Panc1 (cell line): ENCODE measurements around the gene FBF1. TPM values are rescaled to one million over a fixed set of nuclear protein-coding genes. Genes with fewer than 3 reads are reported as not detected.

ENCODE experiments used
- ATAC-seq: fragments of 200-7000 bp; cut with Tn5 transposase; 2 replicates; pipeline ENCODE4 v1.9.1; 2020; ENCODE audit warnings: mild to moderate bottlenecking, moderate library complexity
- BruUV-seq: library from RNA; stranded (reverse); fragments of 400-500 nt; replicated peaks from 2 replicates; lab custom pipeline; 2021; lab: Mats Ljungman, UMichigan
- CTCF ChIA-PET: fragments of 300-600 bp; sonication (Branson Sonifier 250); formaldehyde crosslinking; loops from one replicate; lab custom pipeline; 2022; ENCODE audit warnings: antibody characterized with exemption; lab: Charles Lee
- POLR2A ChIA-PET: fragments of 300-600 bp; sonication (Branson Sonifier 250); formaldehyde crosslinking; loops from one replicate; lab custom pipeline; 2022; ENCODE audit warnings: antibody characterized with exemption; lab: Charles Lee
- DNase-seq: peaks from one replicate; pipeline ENCODE4 v3.0.0-alpha.2; 2010; ENCODE audit warnings: low read depth, low spot score
- H3K27ac ChIP-seq: 2 replicates; pipeline ENCODE4 v1.5.1; 2011; ENCODE audit warnings: mild to moderate bottlenecking, low read length, inconsistent platforms
- H3K27me3 ChIP-seq: fragments of 200-500 bp; sonication (Bioruptor generic); 2 replicates; pipeline ENCODE4 v1.6.0; 2014; ENCODE audit warnings: low read length, inconsistent platforms; ENCODE audit not compliant: control insufficient read depth, insufficient read depth
- H3K36me3 ChIP-seq: fragments of 200-500 bp; sonication (Bioruptor generic); 2 replicates; pipeline ENCODE4 v1.5.1; 2014; ENCODE audit warnings: inconsistent platforms, mild to moderate bottlenecking, low read length, moderate library complexity; ENCODE audit not compliant: control insufficient read depth, insufficient read depth
- H3K4me1 ChIP-seq: 2 replicates; pipeline ENCODE4 v1.5.1; 2011; ENCODE audit warnings: inconsistent platforms, mild to moderate bottlenecking, low read length, moderate library complexity; ENCODE audit not compliant: control insufficient read depth, insufficient read depth
- H3K4me3 ChIP-seq, 2 experiments: 2 replicates each; pipeline ENCODE4 v1.5.1; 2011 to 2012; ENCODE audit warnings: low read depth in 2 of 2, low read length in 2 of 2, mild to moderate bottlenecking in 2 of 2, inconsistent platforms in 1 of 2, moderate library complexity in 1 of 2
- H3K9me3 ChIP-seq: fragments of 200-500 bp; sonication (Bioruptor generic); 2 replicates; pipeline ENCODE4 v1.5.1; 2014; ENCODE audit warnings: low read depth, mild to moderate bottlenecking, inconsistent platforms, low read length, moderate library complexity; ENCODE audit not compliant: control insufficient read depth, insufficient read depth
- POLR2AphosphoS5 ChIP-seq: IDR thresholded peaks from 2 replicates; pipeline ENCODE4 v1.6.1; 2012; ENCODE audit warnings: mild to moderate bottlenecking, low read depth, low read length, moderate library complexity
- SIN3A ChIP-seq: IDR thresholded peaks from 2 replicates; pipeline ENCODE4 v1.6.1; 2012; ENCODE audit warnings: low read depth, mild to moderate bottlenecking, low read length, moderate library complexity, borderline replicate concordance; ENCODE audit not compliant: insufficient read depth
- TCF7L2 ChIP-seq: IDR thresholded peaks from 2 replicates; pipeline ENCODE4 v1.6.1; 2011; ENCODE audit warnings: mild to moderate bottlenecking, low read depth, low read length, inconsistent platforms
- in situ Hi-C: cut with HindIII; loops from 2 replicates; pipeline ENCODE4 v1.10.0; 2016; ENCODE audit warnings: low sequenced_read_pairs, low pct_unique_long_range_greater_than_20kb
- intact Hi-C: fragments of 100-400 bp; cut with micrococcal nuclease; formaldehyde crosslinking; loops from one replicate; pipeline ENCODE4 v1.10.0; 2022; ENCODE audit not compliant: unreplicated experiment
- total RNA-seq: library from RNA; stranded (reverse); gene quantifications from one replicate; pipeline ENCODE4 v1.2.1, GENCODE V29; 2021; ENCODE audit not compliant: unreplicated experiment
- TF ChIP-seq, protein P1 (sequence below), 2 experiments: IDR thresholded peaks; 2 replicates each; pipeline ENCODE4 v1.6.1; 2011 to 2012; ENCODE audit warnings: low read depth in 2 of 2, control low read depth in 1 of 2, low read length in 1 of 2, mild to moderate bottlenecking in 1 of 2, moderate library complexity in 1 of 2; ENCODE audit not compliant: insufficient read depth in 1 of 2
- TF ChIP-seq, protein P2 (sequence below): fragments of 450-650 bp; IDR thresholded peaks from 2 replicates; pipeline ENCODE4 v1.5.1; 2017; ENCODE audit warnings: mild to moderate bottlenecking

The FBF1 gene
- total RNA-seq, 1 experiment from 2014 or later: 32.5 TPM

DNA sequence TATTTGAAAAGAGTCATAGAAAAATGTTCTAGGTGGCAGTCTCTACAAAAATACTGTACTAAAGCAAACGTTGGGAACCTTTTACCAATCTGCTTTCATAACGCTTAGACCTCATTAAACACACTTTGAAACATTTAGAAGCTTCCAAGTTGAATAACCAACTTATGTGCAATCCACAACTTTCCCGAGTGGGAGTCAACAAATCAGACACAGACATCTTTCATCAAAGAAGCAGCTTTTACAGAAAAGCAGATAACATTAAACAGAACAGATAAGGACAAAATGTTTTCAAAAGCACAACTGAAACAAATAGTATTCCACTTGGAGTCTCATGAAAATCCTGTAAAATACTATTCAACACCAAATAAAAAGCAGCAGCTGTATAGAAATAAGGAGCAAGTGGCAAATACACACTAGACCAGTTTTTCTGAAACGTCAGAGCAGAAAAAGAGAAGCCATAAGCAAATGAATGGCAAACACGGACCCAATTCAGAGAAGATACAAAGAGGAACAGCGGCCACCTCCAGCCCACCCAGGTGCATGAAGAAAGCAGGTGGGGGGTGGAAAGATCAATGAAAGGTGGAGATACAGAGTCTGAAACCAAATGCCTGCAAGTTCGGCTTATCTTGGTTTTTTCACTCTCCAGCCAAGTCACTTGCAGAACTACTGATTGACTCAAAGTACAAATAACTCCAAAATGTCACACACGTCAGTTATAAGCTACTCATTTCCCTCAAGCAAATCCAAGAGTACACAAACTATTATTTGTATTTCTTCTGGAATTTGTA is 18.4 kb upstream of the FBF1 start:
- intact Hi-C loops (no loop called here), in situ Hi-C loops (no loop called here)
- 0 out of 2 replicates have a peak, but pooled peaks have one; percentile 21 for ATAC-seq
- CTCF ChIA-PET: interaction anchor here (0.6 kb wide), 1 partner anchor 37 kb away, joined by 4 read pairs; no protein-coding TSS in a partner anchor
- Histone ChIP-seq H3K36me3 (0 out of 2 replicates have a peak, but pooled peaks cover 3% of the 10 kb centered on the region), H3K9me3 (no peaks in the 10 kb centered on the region), H3K4me3 (no peak overlapping the region), H3K27ac (no peak overlapping the region), H3K4me1 (no peaks in the 10 kb centered on the region; the same call in 1 of the 2 replicates), H3K27me3 (no peaks in the 10 kb centered on the region)
- POLR2A ChIA-PET: interaction anchor here (0.5 kb wide), 1 partner anchor 23 kb away, joined by 3 read pairs; no protein-coding TSS in a partner anchor
- no peak for DNase-seq
- BruUV-seq: TSS peak; percentile 20
- TF ChIP-seq, protein P1, sequence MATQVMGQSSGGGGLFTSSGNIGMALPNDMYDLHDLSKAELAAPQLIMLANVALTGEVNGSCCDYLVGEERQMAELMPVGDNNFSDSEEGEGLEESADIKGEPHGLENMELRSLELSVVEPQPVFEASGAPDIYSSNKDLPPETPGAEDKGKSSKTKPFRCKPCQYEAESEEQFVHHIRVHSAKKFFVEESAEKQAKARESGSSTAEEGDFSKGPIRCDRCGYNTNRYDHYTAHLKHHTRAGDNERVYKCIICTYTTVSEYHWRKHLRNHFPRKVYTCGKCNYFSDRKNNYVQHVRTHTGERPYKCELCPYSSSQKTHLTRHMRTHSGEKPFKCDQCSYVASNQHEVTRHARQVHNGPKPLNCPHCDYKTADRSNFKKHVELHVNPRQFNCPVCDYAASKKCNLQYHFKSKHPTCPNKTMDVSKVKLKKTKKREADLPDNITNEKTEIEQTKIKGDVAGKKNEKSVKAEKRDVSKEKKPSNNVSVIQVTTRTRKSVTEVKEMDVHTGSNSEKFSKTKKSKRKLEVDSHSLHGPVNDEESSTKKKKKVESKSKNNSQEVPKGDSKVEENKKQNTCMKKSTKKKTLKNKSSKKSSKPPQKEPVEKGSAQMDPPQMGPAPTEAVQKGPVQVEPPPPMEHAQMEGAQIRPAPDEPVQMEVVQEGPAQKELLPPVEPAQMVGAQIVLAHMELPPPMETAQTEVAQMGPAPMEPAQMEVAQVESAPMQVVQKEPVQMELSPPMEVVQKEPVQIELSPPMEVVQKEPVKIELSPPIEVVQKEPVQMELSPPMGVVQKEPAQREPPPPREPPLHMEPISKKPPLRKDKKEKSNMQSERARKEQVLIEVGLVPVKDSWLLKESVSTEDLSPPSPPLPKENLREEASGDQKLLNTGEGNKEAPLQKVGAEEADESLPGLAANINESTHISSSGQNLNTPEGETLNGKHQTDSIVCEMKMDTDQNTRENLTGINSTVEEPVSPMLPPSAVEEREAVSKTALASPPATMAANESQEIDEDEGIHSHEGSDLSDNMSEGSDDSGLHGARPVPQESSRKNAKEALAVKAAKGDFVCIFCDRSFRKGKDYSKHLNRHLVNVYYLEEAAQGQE (IDR thresholded peaks at IDR 0.05; ENCODE audit: insufficient read depth in 1 of 2, low read depth in 2 of 2, low read length in 1 of 2): no peak
- TF ChIP-seq, protein P2, sequence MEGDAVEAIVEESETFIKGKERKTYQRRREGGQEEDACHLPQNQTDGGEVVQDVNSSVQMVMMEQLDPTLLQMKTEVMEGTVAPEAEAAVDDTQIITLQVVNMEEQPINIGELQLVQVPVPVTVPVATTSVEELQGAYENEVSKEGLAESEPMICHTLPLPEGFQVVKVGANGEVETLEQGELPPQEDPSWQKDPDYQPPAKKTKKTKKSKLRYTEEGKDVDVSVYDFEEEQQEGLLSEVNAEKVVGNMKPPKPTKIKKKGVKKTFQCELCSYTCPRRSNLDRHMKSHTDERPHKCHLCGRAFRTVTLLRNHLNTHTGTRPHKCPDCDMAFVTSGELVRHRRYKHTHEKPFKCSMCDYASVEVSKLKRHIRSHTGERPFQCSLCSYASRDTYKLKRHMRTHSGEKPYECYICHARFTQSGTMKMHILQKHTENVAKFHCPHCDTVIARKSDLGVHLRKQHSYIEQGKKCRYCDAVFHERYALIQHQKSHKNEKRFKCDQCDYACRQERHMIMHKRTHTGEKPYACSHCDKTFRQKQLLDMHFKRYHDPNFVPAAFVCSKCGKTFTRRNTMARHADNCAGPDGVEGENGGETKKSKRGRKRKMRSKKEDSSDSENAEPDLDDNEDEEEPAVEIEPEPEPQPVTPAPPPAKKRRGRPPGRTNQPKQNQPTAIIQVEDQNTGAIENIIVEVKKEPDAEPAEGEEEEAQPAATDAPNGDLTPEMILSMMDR: no peak
- TF ChIP-seq SIN3A (no peak), POLR2AphosphoS5 (no peak), TCF7L2 (no peak)

DNA sequence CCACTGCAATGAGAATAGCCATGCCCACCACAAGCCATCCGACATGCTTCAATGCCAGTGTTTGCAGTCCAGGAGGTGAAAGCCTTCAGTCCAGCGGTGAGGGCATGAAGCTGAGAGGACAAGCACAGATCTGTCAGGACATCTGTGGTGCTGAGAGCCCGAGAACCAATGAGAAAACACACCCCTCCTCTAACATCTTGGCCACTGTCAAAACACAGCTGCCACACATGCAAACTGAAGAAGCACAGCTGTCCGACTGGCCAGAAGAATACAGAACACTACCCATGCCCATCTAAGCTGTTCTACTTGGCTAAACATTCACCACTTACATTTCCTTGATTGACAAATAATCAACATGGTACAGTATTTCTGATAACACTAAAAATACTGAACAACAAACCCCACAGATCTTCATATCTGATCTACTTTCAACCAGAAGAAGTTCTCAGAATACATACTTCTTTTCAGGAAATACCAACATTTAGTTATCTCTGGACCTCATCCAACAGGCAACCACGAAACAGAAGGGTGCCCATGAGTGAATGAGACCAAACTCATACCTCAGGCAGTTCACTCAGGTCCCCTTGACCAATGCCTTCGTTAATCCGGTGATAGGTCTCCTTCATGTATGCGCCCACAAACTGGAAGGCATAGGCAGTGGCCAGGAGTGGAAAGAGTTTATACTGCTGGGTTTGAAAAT is 10.2 kb upstream of the FBF1 start:
- in situ Hi-C loops (no loop called here), intact Hi-C loops (no loop called here)
- no peaks in the 10 kb centered on the region for H3K27me3 ChIP-seq
- DNase-seq (no peak), ATAC-seq (no peak)
- BruUV-seq: no TSS peak
- TF ChIP-seq, protein P1 (IDR thresholded peaks at IDR 0.05; ENCODE audit: insufficient read depth in 1 of 2, low read depth in 2 of 2, low read length in 1 of 2): no peak
- TF ChIP-seq SIN3A (no peak), TCF7L2 (no peak)
- TF ChIP-seq, protein P2: no peak
- no peaks in the 10 kb centered on the region for H3K4me1 ChIP-seq
- H3K9me3 ChIP-seq: no peaks in the 10 kb centered on the region
- H3K36me3 ChIP-seq: peaks cover 19% of the 10 kb centered on the region
- H3K4me3 ChIP-seq: no peak overlapping the region
- POLR2A ChIA-PET: interaction anchor here (0.9 kb wide), 1 partner anchor 10 kb away, joined by 15 read pairs; the partner anchor contains the start of gene FBF1
- CTCF ChIA-PET: interaction anchor here (0.6 to 0.7 kb wide), 2 partner anchors 46 to 53 kb away, joined by 3 read pairs; no protein-coding TSS in a partner anchor
- no peak overlapping the region for H3K27ac ChIP-seq
